Stimulated activated CD8-positive, alpha-beta memory T cell treated with anti-CD3 and anti-CD28 coated beads, Interleukin-2, amount 100 ng/mL, for 1 hour (primary cell): ENCODE data around the gene ASPG.

ENCODE experiments used
- DNase-seq, 2 donors: peaks; one replicate each; pipeline ENCODE4 v3.0.0-alpha.2; 2020; ENCODE audit warnings: low read depth in 2 of 2

Gene ASPG

GRCh38 chr14:104135904-104136471 is 50.5 kb downstream of the ASPG start:
- no peak for DNase-seq

DNA sequence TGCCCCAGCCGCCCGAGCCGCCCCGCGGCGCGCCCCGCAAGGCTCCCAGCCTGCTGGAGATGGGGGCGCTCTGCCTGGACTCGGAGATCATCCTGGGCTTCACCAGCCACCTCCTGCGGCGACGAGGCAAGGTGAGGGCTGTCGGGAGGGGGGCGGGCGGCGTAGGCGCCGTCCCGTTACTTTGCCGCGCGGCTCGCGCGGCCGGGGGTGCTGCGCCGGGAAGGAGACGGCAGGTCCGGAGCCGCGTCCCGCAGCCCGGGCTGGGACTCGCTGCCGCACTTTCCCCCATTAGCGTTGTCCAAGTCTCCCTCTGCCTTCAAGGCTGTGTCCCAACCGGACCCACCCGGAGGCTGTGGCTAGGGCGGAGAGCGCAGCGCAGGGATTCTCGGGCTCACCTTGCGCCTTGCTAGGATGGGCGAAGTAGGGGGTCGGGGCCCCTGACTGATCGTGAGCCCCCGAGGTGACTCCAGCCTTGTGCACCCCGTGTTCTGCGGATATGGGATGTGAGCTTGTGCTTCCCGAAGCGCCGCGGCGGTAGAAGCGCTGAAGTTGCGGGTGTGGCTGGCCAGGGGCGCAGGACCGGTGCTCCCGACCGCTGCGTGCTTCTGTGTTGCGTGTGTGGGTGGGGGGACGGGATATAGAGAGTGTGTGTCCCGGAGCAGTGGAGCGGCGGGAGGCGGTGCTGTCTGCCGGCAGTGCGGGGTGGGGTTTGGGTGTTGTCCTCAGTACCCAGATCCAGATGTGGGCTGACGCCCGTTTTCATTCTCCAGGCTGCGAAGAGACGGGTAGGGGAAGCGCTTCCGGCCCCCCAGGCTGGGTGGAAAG is 51.2 kb downstream of the ASPG start:
- DNase-seq: no peak

- DNase-seq: peak in 1 of 2 donors; percentile 32
Measured at GRCh38 chr14:104137297-104138097, 52.0 kb downstream of the ASPG start.

- DNase-seq: no peak
Measured at GRCh38 chr14:104138098-104138717, 52.7 kb downstream of the ASPG start, which contains the start of gene KIF26A. TSS of gene KIF26A (plus strand) at chr14:104138587. CDS start at chr14:104138723, 136 bp downstream.

GRCh38 chr14:104138718-104139459 is 53.4 kb downstream of the ASPG start:
- DNase-seq: no peak

DNA sequence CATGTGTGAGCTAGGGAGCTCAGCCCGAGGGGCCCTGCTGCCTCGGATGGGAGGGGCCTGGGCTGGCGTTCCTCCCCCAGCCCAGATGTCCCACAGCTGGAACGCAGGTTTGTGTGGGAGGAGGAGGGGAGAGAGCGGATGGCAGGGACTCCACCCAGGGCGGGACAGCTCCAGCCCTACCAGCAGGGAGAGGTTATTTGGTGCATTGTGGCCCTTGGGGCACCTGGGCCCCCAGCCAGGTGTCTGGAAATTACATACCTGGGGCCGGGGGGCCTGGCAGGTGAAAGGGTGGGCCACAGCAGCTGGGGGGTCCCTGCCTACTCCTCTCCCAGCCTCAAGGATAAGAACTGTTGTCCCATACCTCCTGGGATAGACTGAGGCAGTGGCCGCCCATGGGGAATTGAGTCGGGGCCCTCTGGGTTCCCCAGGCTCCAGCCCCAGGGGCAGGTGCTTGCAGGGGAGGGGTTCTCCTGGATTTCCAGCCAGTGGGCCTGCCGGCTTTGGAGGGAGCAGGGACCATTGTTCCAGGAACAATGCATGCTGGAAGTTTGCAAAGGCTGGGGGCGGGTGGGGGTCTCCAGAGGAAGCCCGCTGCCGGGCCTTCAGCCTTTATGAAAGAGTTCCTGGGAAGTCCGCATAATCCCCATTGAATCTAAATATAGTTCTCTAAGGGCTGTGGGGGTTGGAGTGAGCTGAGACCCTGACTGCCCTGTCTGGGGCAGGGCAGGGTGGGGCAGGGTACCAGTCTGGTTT is 54.1 kb downstream of the ASPG start:
- DNase-seq: no peak

DNA sequence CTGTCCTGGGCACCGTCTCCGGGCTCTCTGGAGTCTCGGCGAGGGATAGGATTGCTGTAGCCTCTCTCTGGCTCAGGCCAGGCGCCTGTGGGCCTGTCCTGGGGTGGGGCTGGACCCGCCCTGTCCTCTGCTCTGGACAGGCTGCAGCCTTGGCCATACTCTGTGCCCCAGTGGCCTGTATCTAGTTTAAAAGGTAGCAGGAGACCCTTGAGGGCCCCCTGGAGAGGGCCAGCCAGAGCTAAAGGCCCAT is 54.6 kb downstream of the ASPG start:
- no peak for DNase-seq

- no peak for DNase-seq
Measured at GRCh38 chr14:104140463-104141331, 55.2 kb downstream of the ASPG start.

DNA sequence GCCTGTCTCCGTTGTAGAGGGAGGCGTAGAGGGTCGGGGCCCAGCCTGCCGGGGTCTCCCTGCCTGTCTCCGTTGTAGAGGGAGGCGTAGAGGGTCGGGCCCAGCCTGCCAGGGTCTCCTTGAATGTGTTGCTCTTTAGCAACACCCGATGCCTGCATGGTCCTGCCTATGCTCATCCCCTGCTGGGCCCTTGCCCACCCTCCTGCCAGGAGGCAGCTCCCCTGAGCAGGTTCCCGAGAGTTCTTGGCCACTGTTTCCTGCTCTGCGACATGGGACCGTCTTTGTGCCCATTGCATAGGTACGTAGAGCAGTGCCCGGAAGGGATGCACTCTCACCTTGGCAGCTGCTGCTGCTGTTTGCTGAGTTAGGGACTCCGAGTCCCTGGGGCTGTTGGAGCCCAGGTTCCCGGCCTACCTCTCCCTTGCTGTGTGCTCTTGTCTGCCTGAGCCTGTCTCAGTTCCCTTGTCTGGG is 56.2 kb downstream of the ASPG start:
- no peak for DNase-seq

GRCh38 chr14:104142136-104142945 is 56.8 kb downstream of the ASPG start:
- DNase-seq: no peak

DNA sequence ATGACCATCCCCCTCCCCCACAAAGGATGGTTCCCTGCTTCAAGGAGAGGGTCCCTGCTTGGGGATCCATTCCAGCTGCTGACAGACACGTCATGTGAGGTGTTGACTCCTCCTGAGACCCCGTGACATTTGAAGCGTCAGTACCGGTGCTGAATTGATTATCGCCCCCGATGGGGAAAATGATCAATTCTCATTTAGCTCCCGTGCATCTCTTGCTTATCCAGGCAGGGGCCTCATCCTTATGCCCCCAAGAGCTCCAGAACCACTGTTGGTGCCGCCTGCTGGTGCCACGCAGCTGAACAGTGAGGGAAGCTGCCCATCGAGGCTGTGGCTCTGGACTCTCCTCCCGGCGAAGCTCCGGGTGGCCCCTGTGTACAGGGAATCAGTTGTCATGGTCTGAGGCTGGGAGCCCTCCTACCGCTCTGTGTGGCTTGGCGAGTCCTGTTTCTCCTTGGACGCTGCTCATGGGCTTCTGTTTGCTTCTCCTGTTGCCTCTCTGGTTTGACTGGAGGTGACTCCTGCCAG is 57.5 kb downstream of the ASPG start:
- DNase-seq: no peak

GRCh38 chr14:104143521-104144452 is 58.3 kb downstream of the ASPG start:
- no peak for DNase-seq

GRCh38 chr14:104144453-104144790 is 58.9 kb downstream of the ASPG start:
- DNase-seq: no peak

DNA sequence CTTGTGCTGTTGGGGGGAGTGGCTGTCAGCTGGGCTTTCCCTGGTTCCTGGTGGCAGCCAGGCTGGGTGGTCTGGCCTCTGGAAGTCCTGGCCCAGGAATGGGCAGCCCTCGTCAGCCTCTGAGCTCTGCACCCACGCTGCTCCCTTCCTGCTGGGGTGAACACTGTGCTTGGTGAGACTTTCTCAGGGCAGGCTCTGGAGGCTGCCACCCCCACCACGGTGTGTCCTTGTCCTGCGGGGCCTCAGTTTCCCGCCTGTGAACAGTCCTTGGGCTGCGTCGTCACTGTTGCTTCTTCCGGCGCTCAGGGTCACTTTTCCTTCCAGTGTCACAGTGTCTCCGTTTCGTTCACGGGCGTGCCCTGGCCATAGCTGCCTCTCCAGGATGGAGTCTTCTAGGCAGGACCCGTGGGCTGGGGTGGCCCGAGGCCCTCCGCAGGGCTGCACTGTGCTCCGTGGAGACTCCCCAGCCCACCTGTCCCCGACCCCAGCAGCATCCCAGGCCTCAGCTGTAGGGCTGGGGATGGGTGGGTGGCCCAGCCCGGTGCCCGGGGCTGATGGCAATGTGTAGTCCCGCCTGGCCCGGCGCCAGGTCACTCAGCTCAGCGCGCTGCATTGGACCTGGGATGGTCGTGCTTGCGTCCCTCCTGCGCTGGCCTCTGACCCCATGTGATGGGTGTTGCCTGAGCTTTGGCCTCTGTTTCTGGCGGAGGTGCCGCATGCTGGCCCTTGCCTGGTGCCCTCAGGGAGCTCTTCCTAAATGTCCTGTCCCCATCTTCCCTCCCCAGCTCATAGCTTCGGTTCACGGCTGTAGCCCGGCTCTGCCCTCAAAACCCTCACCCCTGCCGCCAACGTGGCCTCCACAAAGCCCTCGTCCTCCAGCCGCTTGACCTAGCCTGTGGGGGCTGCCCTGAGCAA is 59.7 kb downstream of the ASPG start:
- DNase-seq: no peak

DNA sequence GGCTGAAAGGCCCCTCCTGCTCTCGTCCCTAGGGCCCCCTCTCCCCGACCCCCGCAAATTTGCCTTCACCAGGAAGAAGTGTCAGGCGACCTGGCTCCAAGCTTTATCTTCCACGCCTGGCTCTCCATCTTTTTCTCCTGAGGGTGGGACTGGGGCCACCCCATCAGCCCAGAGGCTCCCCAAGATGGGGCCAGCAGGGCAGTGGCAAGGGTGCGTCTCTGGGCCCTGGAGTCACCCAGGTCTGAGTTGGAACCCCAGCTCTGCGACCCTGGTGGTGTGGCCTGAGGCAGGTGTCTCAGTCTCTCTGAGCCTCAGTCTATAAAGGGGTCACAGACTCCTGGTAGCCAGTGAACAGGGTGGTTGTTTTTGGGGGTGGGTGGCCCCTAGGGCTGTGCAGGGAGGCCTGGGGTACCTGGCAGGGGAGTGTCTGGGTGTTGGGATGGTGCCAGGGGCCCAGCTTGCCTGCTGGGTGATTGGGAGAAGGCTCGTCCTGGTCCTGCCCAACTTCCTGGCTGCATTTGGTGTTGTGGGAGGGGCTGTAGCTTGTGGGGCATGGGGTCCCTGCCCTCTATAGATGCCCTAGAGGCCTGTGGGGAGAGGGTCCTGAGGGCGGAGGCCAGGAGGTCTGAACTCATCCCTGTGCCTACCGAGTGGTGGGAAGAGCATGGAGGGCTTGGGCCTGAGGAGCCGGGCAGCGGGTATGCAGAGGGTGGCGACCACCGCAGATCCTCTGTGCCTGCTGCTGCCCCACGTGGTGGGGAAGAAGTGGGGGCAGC is 60.5 kb downstream of the ASPG start:
- DNase-seq: no peak
